DND-41 (cell line): ENCODE measurements around the gene AGO4.
"Not testable (repeated sequence)": the region's sequence is repeated elsewhere in the genome, so short reads cannot be mapped to it uniquely, and the experiment has no call there.

Experiments
- ATAC-seq: fragments of 200-7000 bp; cut with Tn5 transposase; 3 replicates; pipeline ENCODE4 v1.9.1; 2021; ENCODE audit warnings: low read depth; ENCODE audit not compliant: insufficient read depth
- DNase-seq: peaks from one replicate; pipeline ENCODE4 v3.0.0-alpha.2; 2020
- H2AFZ ChIP-seq: 2 replicates; pipeline ENCODE4 v1.6.0; 2012; ENCODE audit warnings: low read depth, low read length
- H3K27ac ChIP-seq: 2 replicates; pipeline ENCODE4 v1.5.1; 2012; ENCODE audit warnings: low read length, inconsistent platforms
- H3K27me3 ChIP-seq: fragments of 200-600 bp; sonication (generic); 2 replicates; pipeline ENCODE4 v1.6.0; 2012; ENCODE audit warnings: low read length, mild to moderate bottlenecking, inconsistent platforms; ENCODE audit not compliant: insufficient read depth, poor library complexity
- H3K36me3 ChIP-seq: 2 replicates; pipeline ENCODE4 v1.5.1; 2012; ENCODE audit warnings: low read length, inconsistent platforms; ENCODE audit not compliant: insufficient read depth
- H3K4me1 ChIP-seq: 2 replicates; pipeline ENCODE4 v1.5.1; 2012; ENCODE audit warnings: mild to moderate bottlenecking, low read length; ENCODE audit not compliant: insufficient read depth
- H3K4me2 ChIP-seq: 2 replicates; pipeline ENCODE4 v1.6.0; 2012; ENCODE audit warnings: mild to moderate bottlenecking, moderate library complexity, low read length, inconsistent platforms; ENCODE audit not compliant: insufficient read depth
- H3K4me3 ChIP-seq, 2 experiments: fragments of 200-600 bp in 1 of 2; shearing (Covaris generic) in 1 of 2; 2 replicates each; pipeline ENCODE4 v1.5.1; 2012 to 2016; ENCODE audit warnings: inconsistent platforms in 2 of 2, low read length in 2 of 2, mild to moderate bottlenecking in 2 of 2, low read depth in 1 of 2, moderate library complexity in 1 of 2
- H3K79me2 ChIP-seq: 2 replicates; pipeline ENCODE4 v1.6.0; 2012; ENCODE audit warnings: low read length, inconsistent platforms; ENCODE audit not compliant: insufficient read depth
- H3K9ac ChIP-seq: 2 replicates; pipeline ENCODE4 v1.6.0; 2012; ENCODE audit warnings: low read depth, mild to moderate bottlenecking, inconsistent platforms, low read length, moderate library complexity
- H3K9me3 ChIP-seq: 2 replicates; pipeline ENCODE4 v1.5.1; 2012; ENCODE audit warnings: low read length, moderate library complexity, mild to moderate bottlenecking, inconsistent platforms; ENCODE audit not compliant: insufficient read depth, severe bottlenecking
- H4K20me1 ChIP-seq: 2 replicates; pipeline ENCODE4 v1.6.0; 2012; ENCODE audit warnings: low read length; ENCODE audit not compliant: insufficient read depth
- EZH2 ChIP-seq: IDR thresholded peaks from 3 replicates; pipeline ENCODE4 v1.6.1; 2012; ENCODE audit warnings: borderline replicate concordance, low read depth, mild to moderate bottlenecking, moderate library complexity, low read length, inconsistent platforms; ENCODE audit not compliant: severe bottlenecking
- TF ChIP-seq, protein P1 (sequence below): IDR thresholded peaks from 2 replicates; pipeline ENCODE4 v1.5.1; 2012; ENCODE audit warnings: borderline replicate concordance, low read length, moderate library complexity, mild to moderate bottlenecking; ENCODE audit not compliant: poor library complexity, severe bottlenecking; ENCODE audit errors: extremely low read depth

The AGO4 gene

DNA sequence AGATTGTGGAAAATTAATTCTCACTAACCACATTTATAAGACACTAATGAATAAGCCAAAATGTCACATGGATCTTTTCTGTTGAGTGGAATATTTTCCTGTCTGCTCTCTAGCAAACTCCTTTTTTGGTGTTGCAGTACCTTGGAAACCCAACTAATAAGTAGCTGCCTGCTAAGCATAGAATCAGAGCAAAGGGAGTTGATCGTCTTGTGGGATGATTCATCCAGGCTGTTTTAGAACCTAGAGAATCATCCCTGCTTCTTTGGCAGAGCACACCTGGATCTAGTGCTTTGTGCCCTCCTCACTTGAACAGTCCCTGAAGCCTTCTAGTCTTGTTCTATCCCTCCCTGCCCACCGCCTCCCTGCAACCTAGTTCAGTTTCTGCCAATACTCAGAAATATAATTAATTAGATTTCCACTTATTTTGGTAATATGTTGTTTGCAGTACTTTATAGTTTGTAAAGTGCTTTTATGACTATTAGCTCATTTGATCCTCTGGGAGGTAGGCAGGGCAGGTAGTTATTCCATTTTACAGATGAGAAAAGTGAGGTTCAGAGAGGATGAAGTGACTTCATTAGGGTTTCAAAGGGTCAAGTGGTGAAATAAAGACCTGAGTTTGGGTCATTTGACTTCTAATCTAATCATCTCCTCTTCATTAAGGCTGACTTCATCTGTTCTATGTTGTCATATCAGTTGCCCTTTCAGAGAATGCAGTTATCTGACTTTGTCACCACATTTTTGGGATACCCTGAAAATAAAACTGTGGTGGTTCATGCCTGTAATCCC is 2.5 kb downstream of the AGO4 start:
- no peak overlapping the region for H3K27ac ChIP-seq
- H3K9ac ChIP-seq: peak overlapping the region; percentile 99; the same call in 1 of the 2 replicates
- peaks cover 38% of the 10 kb centered on the region for H3K79me2 ChIP-seq
- no peak overlapping the region for H2AFZ ChIP-seq
- H3K4me3 ChIP-seq: no peak overlapping the region
- H3K4me2 ChIP-seq: peak overlapping the region; percentile 89
- no peak for ATAC-seq
- DNase-seq: no peak
- H3K36me3 ChIP-seq: peaks cover 3% of the 10 kb centered on the region; the same call in 1 of the 2 replicates
- H3K4me1 ChIP-seq: peaks cover 24% of the 10 kb centered on the region
- H4K20me1 ChIP-seq: no peaks in the 10 kb centered on the region
- no peaks in the 10 kb centered on the region for H3K27me3 ChIP-seq
- no peak for TF ChIP-seq EZH2
- TF ChIP-seq, protein P1, sequence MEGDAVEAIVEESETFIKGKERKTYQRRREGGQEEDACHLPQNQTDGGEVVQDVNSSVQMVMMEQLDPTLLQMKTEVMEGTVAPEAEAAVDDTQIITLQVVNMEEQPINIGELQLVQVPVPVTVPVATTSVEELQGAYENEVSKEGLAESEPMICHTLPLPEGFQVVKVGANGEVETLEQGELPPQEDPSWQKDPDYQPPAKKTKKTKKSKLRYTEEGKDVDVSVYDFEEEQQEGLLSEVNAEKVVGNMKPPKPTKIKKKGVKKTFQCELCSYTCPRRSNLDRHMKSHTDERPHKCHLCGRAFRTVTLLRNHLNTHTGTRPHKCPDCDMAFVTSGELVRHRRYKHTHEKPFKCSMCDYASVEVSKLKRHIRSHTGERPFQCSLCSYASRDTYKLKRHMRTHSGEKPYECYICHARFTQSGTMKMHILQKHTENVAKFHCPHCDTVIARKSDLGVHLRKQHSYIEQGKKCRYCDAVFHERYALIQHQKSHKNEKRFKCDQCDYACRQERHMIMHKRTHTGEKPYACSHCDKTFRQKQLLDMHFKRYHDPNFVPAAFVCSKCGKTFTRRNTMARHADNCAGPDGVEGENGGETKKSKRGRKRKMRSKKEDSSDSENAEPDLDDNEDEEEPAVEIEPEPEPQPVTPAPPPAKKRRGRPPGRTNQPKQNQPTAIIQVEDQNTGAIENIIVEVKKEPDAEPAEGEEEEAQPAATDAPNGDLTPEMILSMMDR: no peak
- no peaks in the 10 kb centered on the region for H3K9me3 ChIP-seq

DNA sequence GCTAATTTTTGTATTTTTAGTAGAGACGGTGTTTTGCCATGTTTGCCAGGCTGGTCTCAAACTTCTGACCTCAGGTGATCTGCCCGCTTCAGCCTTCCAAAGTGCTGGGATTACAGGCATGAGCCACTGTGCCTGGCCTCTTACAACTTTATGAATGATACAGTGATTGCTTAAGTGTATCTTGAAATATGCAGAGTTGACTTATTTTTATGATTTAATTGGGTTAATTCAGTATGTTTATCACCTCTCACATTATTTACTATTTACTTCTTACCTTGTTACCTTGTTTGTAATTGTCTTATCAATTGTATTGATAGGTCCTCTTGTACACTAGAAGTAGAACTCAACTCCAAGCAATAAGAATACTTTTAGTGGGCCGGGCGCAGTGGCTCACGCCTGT is 4.9 kb downstream of the AGO4 start:
- H3K36me3 ChIP-seq, H3K27ac ChIP-seq, H3K4me3 ChIP-seq, DNase-seq, H3K9ac ChIP-seq, H3K27me3 ChIP-seq, H3K9me3 ChIP-seq, H3K4me2 ChIP-seq, H4K20me1 ChIP-seq, H2AFZ ChIP-seq, ATAC-seq: not testable (repeated sequence)
- H3K79me2 ChIP-seq: peaks cover 42% of the 10 kb centered on the region
- H3K4me1 ChIP-seq: peaks cover 19% of the 10 kb centered on the region

DNA sequence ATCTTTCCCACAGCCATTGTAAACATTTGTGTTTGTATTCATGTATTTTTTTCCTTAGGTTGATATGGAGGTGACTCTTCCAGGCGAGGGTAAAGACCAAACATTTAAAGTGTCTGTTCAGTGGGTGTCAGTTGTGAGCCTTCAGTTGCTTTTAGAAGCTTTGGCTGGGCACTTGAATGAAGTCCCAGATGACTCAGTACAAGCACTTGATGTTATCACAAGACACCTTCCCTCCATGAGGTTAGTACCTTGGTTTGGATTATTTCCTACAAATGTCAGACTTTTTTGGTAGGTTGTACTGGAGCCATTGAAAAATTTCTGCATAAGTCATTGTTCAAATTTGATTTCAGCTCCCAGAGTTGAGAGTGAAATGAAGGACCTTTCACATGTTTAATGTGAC is 17.4 kb downstream of the AGO4 start:
- Histone ChIP-seq H3K79me2 (no peaks in the 10 kb centered on the region), H2AFZ (no peak overlapping the region), H3K9ac (no peak overlapping the region), H3K4me1 (no peaks in the 10 kb centered on the region), H3K27ac (no peak overlapping the region), H3K27me3 (no peaks in the 10 kb centered on the region), H3K36me3 (peaks cover 52% of the 10 kb centered on the region), H3K9me3 (no peaks in the 10 kb centered on the region), H4K20me1 (no peaks in the 10 kb centered on the region), H3K4me3 (no peak overlapping the region), H3K4me2 (no peak overlapping the region)
- TF ChIP-seq, protein P1: no peak
- no peak for TF ChIP-seq EZH2
- no peak for ATAC-seq
- DNase-seq: no peak

DNA sequence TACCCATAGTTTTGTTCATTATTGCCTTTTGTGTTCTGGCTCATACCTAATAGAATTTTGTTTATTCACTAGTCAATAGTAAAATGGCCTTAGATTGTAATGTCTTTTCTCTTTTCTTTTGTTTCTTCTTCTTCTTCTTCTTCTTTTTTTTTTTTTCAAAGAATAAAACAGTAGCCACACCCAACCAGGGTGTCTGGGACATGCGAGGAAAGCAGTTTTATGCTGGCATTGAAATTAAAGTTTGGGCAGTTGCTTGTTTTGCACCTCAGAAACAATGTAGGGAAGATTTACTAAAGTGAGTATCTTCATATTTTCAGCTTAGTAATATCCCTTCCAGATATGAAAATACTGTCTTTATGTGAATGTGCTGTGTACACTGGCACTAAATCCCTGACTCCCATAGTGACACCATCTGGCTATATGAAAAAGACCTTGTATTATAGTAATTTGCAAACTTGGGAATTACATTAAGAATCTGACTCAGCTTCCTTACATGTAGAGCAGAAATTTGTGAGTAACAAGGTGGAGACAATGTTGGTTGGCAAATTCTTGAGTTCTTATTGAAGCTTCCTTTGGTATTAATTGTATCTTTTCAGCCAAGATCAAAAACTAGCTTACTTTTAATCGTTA is 24.6 kb downstream of the AGO4 start:
- Histone ChIP-seq H3K79me2 (no peaks in the 10 kb centered on the region), H3K36me3 (peaks cover 72% of the 10 kb centered on the region), H3K9me3 (no peaks in the 10 kb centered on the region), H3K9ac (no peak overlapping the region), H3K4me1 (no peaks in the 10 kb centered on the region), H3K27ac (no peak overlapping the region), H3K27me3 (no peaks in the 10 kb centered on the region), H4K20me1 (no peaks in the 10 kb centered on the region), H3K4me3 (no peak overlapping the region), H2AFZ (no peak overlapping the region), H3K4me2 (no peak overlapping the region)
- DNase-seq (no peak), ATAC-seq (no peak)
- TF ChIP-seq EZH2: no peak
- TF ChIP-seq, protein P1: no peak
